ENCODE data around the gene FTHL17.

DNA sequence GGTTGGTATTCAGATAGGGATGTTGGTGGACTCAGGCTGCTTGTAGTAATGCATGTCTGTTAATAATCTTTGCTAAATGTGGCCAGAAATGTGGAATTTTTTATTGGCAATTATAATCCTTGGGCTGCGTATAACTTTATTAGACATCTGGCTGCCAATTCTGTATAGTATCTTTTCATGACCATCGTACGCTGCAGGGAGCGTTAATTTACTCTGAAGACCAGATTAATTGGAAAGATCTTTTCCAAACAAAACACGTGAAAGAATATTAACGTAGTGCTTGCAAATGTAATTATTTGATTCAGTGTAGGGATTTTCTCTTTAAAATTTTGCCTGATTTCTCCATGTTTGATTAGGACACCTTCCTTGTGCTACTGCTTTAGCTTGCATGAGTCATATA is 38.8 kb upstream of the FTHL17 start:
- TF ChIP-seq EZH2 (IDR thresholded peaks at IDR 0.05; ENCODE audit: insufficient read depth, low read length), result no peak
- TF ChIP-seq, protein P1, sequence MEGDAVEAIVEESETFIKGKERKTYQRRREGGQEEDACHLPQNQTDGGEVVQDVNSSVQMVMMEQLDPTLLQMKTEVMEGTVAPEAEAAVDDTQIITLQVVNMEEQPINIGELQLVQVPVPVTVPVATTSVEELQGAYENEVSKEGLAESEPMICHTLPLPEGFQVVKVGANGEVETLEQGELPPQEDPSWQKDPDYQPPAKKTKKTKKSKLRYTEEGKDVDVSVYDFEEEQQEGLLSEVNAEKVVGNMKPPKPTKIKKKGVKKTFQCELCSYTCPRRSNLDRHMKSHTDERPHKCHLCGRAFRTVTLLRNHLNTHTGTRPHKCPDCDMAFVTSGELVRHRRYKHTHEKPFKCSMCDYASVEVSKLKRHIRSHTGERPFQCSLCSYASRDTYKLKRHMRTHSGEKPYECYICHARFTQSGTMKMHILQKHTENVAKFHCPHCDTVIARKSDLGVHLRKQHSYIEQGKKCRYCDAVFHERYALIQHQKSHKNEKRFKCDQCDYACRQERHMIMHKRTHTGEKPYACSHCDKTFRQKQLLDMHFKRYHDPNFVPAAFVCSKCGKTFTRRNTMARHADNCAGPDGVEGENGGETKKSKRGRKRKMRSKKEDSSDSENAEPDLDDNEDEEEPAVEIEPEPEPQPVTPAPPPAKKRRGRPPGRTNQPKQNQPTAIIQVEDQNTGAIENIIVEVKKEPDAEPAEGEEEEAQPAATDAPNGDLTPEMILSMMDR (IDR thresholded peaks at IDR 0.05; ENCODE audit: insufficient read depth, low read depth, low read length), result no peak
